HepG2 (cell line): ENCODE data around the gene C6orf15. TPM values are rescaled to one million over a fixed set of nuclear protein-coding genes. Genes with fewer than 3 reads are reported as not detected.
A peak's percentile ranks its signal among the peaks of the same experiment; 100 is the strongest.

Experiments
- EEA1 ChIP-seq: sonication (generic); formaldehyde crosslinking; IDR thresholded peaks from 2 replicates; pipeline ENCODE4 v1.5.1; 2020; ENCODE audit warnings: mild to moderate bottlenecking, missing genetic modification reagents, borderline replicate concordance
- ISX ChIP-seq: sonication (generic); formaldehyde crosslinking; conservative IDR thresholded peaks from 2 replicates; pipeline ENCODE4 v1.5.0; 2020; ENCODE audit warnings: missing genetic modification reagents
- JDP2 ChIP-seq: sonication (generic); formaldehyde crosslinking; IDR thresholded peaks from 2 replicates; pipeline ENCODE4 v1.8.1; 2022; ENCODE audit warnings: missing genetic modification reagents, borderline replicate concordance
- NFRKB ChIP-seq: fragments of 450-650 bp; IDR thresholded peaks from 2 replicates; pipeline ENCODE4 v1.6.1; 2017
- NKX3-1 ChIP-seq: sonication (generic); formaldehyde crosslinking; IDR thresholded peaks from 2 replicates; pipeline ENCODE4 v1.5.0; 2020; ENCODE audit warnings: missing genetic modification reagents
- NRL ChIP-seq: sonication (generic); formaldehyde crosslinking; IDR thresholded peaks from 2 replicates; pipeline ENCODE4 v1.5.0; 2020; ENCODE audit warnings: missing genetic modification reagents, mild to moderate bottlenecking, moderate library complexity, borderline replicate concordance
- PHF8 ChIP-seq: sonication (generic); formaldehyde crosslinking; IDR thresholded peaks from 2 replicates; pipeline ENCODE4 v1.5.0; 2020; ENCODE audit warnings: missing genetic modification reagents
- SRY ChIP-seq: sonication (generic); formaldehyde crosslinking; IDR thresholded peaks from 2 replicates; pipeline ENCODE4 v1.8.0; 2022; ENCODE audit warnings: mild to moderate bottlenecking, missing genetic modification reagents
- U2AF2 ChIP-seq: fragments of 200-400 bp; formaldehyde crosslinking; IDR thresholded peaks from 2 replicates; pipeline ENCODE4 v1.6.1; 2017; ENCODE audit warnings: low read depth, mild to moderate bottlenecking, low read length
- ZNF329 ChIP-seq: sonication (generic); formaldehyde crosslinking; IDR thresholded peaks from 2 replicates; pipeline ENCODE4 v1.9.0; 2021; ENCODE audit warnings: low read depth, mild to moderate bottlenecking, missing genetic modification reagents
- ZNF546 ChIP-seq: sonication (generic); formaldehyde crosslinking; conservative IDR thresholded peaks from 2 replicates; pipeline ENCODE4 v1.8.1; 2023; ENCODE audit warnings: mild to moderate bottlenecking, missing genetic modification reagents
- ZNF644 ChIP-seq: IDR thresholded peaks from 2 replicates; pipeline ENCODE4 v1.6.1; 2016; ENCODE audit warnings: low read depth
- polyA plus RNA-seq, 8 experiments: library from polyadenylated mRNA; depleted of rRNA in 3 of 8; stranded (reverse) in 7 of 8; unstranded in 1 of 8; fragments of >200 nt; fragmentation: Illumina TruSeq in 4 of 8; extraction: Trizol in 4 of 8; gene quantifications; 2 replicates each; pipeline versions ENCODE4 v1.2.1 to v1.2.3, GENCODE V29; 2011 to 2016; ENCODE audit warnings: low read depth in 4 of 8, missing spikeins in 1 of 8, mixed read lengths in 1 of 8; ENCODE audit not compliant: insufficient read depth in 1 of 8
- total RNA-seq, 5 experiments: library from RNA; depleted of rRNA; stranded (reverse); fragments of >200 nt; fragmentation: Illumina TruSeq; extraction: Trizol; gene quantifications; 2 replicates each; pipeline ENCODE4 v1.2.3, GENCODE V29; 2016; ENCODE audit warnings: low read depth in 1 of 5
- TF ChIP-seq, protein P1 (sequence below): sonication (generic); formaldehyde crosslinking; IDR thresholded peaks from 2 replicates; pipeline ENCODE4 v1.4.0; 2020; ENCODE audit warnings: low read depth, missing genetic modification reagents
- TF ChIP-seq, protein P2 (sequence below), 2 experiments: sonication (generic) in 1 of 2; formaldehyde crosslinking in 1 of 2; IDR thresholded peaks; 2 replicates each; pipeline versions ENCODE4 v1.4.0 to v1.6.1; 2018 to 2020; ENCODE audit warnings: missing genetic modification reagents in 2 of 2, borderline replicate concordance in 1 of 2, low read depth in 1 of 2, mild to moderate bottlenecking in 1 of 2, missing biosample characterization in 1 of 2
- TF ChIP-seq, protein P3 (sequence below): IDR thresholded peaks from 2 replicates; pipeline ENCODE4 v1.6.1; 2012; ENCODE audit warnings: low read depth, low read length, improper control_type of control experiment
- TF ChIP-seq, protein P4 (sequence below): sonication (generic); formaldehyde crosslinking; IDR thresholded peaks from 2 replicates; pipeline ENCODE4 v1.4.0; 2020; ENCODE audit warnings: missing genetic modification reagents, borderline replicate concordance
- TF ChIP-seq, protein P5 (sequence below): sonication (generic); formaldehyde crosslinking; IDR thresholded peaks from 2 replicates; pipeline ENCODE4 v1.4.0; 2020; ENCODE audit warnings: missing genetic modification reagents

Gene C6orf15
- total and polyA plus RNA-seq, 2 of the 13 experiments (the other 11 are each of a cell fraction or from before 2014, with no cell fraction given) = not detected

DNA sequence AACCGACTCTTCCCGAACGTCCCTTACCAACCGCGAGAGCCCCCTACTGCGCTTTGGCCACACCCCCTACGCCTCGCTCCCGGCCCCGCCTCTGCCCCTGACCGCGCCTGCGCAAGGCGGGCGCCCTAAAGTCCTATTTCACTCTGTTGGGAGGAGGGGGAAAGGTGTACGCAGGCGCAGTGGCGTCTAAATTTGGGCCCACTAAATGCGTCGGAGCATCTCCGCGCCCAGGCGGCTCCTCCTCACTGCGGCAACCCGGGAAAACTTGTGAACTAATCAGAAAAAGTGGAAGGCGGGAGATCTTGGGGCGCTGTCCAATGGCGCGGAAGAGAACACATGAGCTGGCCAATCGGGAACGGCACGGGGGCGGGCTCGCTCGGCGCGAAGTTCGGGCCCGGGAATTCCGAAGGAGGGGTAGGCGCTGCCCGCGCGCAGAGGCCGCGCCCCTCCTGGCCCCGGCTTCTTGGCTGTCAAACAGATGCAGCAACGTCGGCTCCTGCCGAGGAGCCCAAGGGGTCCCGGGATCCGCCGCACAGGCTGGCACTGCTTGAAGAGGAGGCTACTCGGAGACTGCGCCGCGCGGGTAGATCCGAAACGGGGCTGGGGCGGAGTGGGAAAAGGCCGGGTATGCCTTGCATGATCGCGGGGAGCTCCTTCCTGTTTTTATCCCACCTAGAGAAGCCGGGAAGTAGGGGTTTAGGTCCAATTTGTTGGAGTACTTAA lies 45.9 kb upstream of the C6orf15 start, which contains the start of gene TCF19 (continued):
- TF ChIP-seq EEA1 (CRISPR knock-in tag) = no peak
- TF ChIP-seq NRL = peak; percentile 63; the same call in 1 of the 2 replicates
- TF ChIP-seq, protein P1, sequence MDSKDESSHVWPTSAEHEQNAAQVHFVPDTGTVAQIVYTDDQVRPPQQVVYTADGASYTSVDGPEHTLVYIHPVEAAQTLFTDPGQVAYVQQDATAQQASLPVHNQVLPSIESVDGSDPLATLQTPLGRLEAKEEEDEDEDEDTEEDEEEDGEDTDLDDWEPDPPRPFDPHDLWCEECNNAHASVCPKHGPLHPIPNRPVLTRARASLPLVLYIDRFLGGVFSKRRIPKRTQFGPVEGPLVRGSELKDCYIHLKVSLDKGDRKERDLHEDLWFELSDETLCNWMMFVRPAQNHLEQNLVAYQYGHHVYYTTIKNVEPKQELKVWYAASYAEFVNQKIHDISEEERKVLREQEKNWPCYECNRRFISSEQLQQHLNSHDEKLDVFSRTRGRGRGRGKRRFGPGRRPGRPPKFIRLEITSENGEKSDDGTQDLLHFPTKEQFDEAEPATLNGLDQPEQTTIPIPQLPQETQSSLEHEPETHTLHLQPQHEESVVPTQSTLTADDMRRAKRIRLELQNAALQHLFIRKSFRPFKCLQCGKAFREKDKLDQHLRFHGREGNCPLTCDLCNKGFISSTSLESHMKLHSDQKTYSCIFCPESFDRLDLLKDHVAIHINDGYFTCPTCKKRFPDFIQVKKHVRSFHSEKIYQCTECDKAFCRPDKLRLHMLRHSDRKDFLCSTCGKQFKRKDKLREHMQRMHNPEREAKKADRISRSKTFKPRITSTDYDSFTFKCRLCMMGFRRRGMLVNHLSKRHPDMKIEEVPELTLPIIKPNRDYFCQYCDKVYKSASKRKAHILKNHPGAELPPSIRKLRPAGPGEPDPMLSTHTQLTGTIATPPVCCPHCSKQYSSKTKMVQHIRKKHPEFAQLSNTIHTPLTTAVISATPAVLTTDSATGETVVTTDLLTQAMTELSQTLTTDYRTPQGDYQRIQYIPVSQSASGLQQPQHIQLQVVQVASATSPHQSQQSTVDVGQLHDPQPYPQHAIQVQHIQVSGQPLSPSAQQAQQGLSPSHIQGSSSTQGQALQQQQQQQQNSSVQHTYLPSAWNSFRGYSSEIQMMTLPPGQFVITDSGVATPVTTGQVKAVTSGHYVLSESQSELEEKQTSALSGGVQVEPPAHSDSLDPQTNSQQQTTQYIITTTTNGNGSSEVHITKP (CRISPR knock-in tag) = peak; percentile 62
- TF ChIP-seq NKX3-1 (CRISPR knock-in tag) = no peak
- TF ChIP-seq, protein P2, sequence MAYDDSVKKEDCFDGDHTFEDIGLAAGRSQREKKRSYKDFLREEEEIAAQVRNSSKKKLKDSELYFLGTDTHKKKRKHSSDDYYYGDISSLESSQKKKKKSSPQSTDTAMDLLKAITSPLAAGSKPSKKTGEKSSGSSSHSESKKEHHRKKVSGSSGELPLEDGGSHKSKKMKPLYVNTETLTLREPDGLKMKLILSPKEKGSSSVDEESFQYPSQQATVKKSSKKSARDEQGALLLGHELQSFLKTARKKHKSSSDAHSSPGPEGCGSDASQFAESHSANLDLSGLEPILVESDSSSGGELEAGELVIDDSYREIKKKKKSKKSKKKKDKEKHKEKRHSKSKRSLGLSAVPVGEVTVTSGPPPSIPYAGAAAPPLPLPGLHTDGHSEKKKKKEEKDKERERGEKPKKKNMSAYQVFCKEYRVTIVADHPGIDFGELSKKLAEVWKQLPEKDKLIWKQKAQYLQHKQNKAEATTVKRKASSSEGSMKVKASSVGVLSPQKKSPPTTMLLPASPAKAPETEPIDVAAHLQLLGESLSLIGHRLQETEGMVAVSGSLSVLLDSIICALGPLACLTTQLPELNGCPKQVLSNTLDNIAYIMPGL (CRISPR knock-in tag; IDR thresholded peaks at IDR 0.05; ENCODE audit: borderline replicate concordance in 1 of 2, low read depth in 1 of 2) = peak in 1 of 2 experiments; percentile 40; a peak in 1 of 4 replicates
- peak; percentile 91; the same call in 1 of the 2 replicates for TF ChIP-seq SRY (CRISPR knock-in tag)
- TF ChIP-seq, protein P3, sequence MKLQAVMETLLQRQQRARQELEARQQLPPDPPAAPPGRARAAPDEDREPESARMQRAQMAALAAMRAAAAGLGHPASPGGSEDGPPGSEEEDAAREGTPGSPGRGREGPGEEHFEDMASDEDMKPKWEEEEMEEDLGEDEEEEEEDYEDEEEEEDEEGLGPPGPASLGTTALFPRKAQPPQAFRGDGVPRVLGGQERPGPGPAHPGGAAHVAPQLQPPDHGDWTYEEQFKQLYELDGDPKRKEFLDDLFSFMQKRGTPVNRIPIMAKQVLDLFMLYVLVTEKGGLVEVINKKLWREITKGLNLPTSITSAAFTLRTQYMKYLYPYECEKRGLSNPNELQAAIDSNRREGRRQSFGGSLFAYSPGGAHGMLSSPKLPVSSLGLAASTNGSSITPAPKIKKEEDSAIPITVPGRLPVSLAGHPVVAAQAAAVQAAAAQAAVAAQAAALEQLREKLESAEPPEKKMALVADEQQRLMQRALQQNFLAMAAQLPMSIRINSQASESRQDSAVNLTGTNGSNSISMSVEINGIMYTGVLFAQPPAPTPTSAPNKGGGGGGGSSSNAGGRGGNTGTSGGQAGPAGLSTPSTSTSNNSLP = no peak
- TF ChIP-seq ZNF546 (CRISPR knock-in tag) = no peak; the same call in 1 of the 2 replicates
- TF ChIP-seq JDP2 (CRISPR knock-in tag) = no peak
- TF ChIP-seq NFRKB = no peak
- no peak for TF ChIP-seq ZNF329 (CRISPR knock-in tag)
- TF ChIP-seq, protein P4, sequence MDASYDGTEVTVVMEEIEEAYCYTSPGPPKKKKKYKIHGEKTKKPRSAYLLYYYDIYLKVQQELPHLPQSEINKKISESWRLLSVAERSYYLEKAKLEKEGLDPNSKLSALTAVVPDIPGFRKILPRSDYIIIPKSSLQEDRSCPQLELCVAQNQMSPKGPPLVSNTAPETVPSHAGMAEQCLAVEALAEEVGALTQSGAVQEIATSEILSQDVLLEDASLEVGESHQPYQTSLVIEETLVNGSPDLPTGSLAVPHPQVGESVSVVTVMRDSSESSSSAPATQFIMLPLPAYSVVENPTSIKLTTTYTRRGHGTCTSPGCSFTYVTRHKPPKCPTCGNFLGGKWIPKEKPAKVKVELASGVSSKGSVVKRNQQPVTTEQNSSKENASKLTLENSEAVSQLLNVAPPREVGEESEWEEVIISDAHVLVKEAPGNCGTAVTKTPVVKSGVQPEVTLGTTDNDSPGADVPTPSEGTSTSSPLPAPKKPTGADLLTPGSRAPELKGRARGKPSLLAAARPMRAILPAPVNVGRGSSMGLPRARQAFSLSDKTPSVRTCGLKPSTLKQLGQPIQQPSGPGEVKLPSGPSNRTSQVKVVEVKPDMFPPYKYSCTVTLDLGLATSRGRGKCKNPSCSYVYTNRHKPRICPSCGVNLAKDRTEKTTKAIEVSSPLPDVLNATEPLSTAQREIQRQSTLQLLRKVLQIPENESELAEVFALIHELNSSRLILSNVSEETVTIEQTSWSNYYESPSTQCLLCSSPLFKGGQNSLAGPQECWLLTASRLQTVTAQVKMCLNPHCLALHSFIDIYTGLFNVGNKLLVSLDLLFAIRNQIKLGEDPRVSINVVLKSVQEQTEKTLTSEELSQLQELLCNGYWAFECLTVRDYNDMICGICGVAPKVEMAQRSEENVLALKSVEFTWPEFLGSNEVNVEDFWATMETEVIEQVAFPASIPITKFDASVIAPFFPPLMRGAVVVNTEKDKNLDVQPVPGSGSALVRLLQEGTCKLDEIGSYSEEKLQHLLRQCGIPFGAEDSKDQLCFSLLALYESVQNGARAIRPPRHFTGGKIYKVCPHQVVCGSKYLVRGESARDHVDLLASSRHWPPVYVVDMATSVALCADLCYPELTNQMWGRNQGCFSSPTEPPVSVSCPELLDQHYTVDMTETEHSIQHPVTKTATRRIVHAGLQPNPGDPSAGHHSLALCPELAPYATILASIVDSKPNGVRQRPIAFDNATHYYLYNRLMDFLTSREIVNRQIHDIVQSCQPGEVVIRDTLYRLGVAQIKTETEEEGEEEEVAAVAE (CRISPR knock-in tag) = no peak
- peak; percentile 57 for TF ChIP-seq PHF8
- TF ChIP-seq U2AF2 = 0 out of 2 replicates have a peak, but pooled peaks have one; percentile 31
- no peak for TF ChIP-seq ISX
- TF ChIP-seq ZNF644 (CRISPR knock-in tag) = no peak
- TF ChIP-seq, protein P5, sequence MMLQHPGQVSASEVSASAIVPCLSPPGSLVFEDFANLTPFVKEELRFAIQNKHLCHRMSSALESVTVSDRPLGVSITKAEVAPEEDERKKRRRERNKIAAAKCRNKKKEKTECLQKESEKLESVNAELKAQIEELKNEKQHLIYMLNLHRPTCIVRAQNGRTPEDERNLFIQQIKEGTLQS = no peak
